HG02678 (cell line): Measurements from ENCODE around the gene FGF6.
"Not testable (repeated sequence)": the region's sequence is repeated elsewhere in the genome, so short reads cannot be mapped to it uniquely, and the experiment has no call there.

Experiments used
- ATAC-seq: cut with Tn5 transposase; IDR thresholded peaks from one replicate; pipeline ENCODE4 v1.9.1; 2021; ENCODE audit warnings: mild to moderate bottlenecking, moderate library complexity; ENCODE audit not compliant: unreplicated experiment

The FGF6 gene, protein sequence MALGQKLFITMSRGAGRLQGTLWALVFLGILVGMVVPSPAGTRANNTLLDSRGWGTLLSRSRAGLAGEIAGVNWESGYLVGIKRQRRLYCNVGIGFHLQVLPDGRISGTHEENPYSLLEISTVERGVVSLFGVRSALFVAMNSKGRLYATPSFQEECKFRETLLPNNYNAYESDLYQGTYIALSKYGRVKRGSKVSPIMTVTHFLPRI

GRCh38 chr12:4445156-4446101 lies at the start of gene FGF6:
Gene FGF6, minus strand, starts transcription at chr12:4445815. Its CDS starts 245 bp downstream, at chr12:4445570.
- no peak for ATAC-seq

- ATAC-seq: no peak
Measured at GRCh38 chr12:4490973-4491372, 45.4 kb upstream of the FGF6 start.

GRCh38 chr12:4489556-4489955 lies 43.9 kb upstream of the FGF6 start:
- no peak for ATAC-seq

- no peak for ATAC-seq
Measured at GRCh38 chr12:4486980-4487379, 41.4 kb upstream of the FGF6 start.

GRCh38 chr12:4486049-4486699 lies 40.6 kb upstream of the FGF6 start:
- ATAC-seq: no peak

DNA sequence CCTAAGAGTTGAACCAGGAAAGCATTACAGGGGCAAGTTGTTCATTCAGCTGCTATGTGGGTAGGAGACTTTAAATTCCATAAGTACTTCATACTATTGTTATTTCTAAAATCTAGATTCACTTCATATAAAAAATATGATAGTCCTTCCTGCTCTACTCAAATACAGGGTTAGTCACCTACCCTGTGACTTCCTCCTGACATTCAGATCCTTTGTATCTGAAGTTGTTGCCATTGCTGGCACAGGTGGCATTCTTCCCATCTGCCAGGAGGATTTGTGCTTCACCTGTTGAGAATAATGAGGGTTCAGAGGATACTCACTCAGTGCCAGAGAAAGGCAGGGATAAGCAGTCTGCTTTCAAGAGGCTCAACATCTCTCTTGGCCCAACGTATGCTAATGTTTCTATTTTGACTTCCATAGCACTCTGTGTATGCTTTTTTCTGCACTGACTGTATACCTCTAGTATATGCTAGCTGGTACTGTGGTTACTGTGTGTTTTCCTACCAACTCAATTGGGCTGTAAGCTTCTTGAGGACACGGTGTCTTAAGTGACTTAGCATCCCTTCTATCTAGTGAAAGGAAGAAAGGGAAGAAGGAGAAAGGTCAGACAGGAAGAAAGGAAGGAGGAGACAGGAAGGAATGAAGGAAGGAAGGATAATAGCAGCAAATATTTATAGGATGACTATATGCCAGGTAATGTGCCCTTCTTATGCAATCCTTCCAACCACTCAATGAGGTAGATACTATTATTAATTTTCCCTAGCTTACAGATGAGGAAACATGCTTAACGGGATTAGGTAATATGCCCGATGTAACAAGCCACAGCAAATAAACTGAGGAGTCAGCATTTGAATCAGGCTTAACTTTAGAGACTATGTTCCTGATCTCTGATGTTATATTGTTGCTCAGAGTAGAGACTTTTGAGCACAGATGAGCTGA lies 38.5 kb upstream of the FGF6 start:
- no peak for ATAC-seq

- ATAC-seq: no peak
Measured at GRCh38 chr12:4482936-4483335, 37.3 kb upstream of the FGF6 start.

GRCh38 chr12:4478933-4479332 lies 33.3 kb upstream of the FGF6 start:
- no peak for ATAC-seq

DNA sequence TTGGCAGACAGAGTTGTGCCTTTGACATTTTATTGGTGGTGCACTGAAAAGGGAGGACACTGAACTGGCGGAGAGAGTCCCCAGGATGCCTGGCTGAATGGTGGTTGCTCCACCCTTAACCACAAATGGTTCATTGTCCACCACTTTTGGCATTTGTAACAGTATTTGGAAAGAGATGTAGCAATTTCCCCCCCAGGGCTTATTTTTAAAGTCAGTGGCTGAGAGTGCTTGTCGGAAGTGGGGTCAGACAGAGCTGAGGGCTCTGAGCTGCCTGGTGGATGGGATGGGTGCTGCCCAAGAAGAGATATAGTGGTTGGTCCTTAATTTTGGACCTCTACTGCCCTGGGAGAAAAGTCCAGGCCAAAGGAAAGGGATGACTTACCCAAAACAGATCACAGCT lies 31.5 kb upstream of the FGF6 start:
- ATAC-seq: no peak

DNA sequence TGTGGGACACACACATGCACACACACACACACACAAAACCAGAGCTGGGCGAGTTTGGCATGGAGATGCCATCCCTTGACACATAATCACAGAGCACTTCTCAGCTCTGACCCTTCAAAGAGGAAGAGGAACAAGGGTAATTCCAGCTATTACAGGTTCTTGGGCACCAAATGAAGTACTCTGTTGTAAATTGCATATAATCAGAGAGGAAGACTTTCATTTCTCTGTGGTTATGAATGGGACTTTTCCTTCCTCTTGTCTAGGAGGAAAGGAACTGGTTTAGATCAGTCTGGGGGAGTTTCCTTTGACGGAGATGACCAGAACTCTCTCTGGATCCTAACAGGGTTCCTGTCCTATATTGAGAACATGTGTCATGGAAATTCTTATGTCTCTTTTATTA lies 26.4 kb upstream of the FGF6 start:
- no peak for ATAC-seq

GRCh38 chr12:4471256-4471655 lies 25.6 kb upstream of the FGF6 start:
- no peak for ATAC-seq

- ATAC-seq: no peak
Measured at GRCh38 chr12:4468994-4469393, 23.4 kb upstream of the FGF6 start.

DNA sequence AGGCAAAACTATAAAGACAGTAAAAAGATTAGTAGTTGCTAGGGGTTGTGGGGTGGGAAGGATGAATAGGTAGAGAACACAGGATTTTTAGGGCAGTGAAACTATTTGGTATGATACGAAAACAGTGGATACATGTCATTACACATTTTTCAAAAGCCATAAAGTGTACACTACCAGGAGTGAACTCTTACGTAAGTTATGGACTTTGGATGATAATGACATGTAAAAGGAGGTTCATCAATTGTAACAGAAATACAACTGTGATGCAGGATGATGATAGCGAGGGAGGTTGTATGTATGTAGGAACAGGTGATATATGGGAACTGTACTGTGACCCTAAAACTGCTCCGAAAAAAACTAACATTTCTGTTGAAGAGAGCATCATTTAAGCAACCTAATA lies 15.1 kb upstream of the FGF6 start:
- no peak for ATAC-seq

GRCh38 chr12:4455849-4456248 lies 10.2 kb upstream of the FGF6 start:
- not testable (repeated sequence) for ATAC-seq

DNA sequence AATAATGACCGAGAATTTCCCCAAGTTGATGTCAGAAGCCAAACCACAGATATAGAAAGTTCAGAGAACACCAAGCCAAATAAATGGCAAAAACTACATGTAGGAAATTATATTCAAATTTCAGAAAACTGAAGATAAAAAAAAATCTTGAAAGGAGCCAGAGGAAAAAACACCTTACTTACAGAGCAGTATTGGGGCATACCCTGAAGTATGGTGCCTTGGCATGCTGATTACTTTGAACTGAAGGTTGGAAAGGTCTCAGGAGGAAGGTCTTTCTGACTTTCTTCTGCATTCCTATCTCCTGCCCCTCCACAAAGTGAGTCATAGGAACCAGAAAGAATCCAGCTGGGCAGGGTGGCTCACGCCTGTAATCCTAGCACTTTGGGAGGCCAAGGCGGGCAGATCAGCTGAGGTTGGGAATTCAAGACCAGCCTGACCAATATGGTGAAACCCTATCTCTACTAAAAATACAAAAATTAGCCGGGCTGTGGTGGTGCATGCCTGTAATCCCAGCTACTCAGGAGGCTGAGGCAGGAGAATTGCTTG lies 8.8 kb upstream of the FGF6 start:
- no peak for ATAC-seq

DNA sequence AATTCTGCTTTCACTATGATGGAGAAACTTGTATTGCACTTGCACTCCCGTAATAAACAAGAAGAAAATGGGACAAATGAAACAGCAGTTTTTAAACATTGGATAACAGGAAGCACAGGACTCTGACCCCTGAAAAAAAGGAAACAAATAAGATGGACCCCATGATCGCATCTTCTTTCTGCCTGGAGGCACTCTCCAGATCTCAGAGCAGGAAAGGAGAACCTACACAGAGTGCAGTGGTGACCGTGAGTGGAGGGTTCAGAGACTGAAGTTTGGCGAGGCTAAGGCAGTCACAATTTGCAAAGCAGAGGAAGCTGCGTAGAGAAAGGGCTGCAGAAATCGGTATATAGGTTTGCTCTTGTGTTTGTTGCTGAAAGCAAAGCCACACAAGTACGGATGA lies 6.1 kb upstream of the FGF6 start:
- ATAC-seq: no peak

DNA sequence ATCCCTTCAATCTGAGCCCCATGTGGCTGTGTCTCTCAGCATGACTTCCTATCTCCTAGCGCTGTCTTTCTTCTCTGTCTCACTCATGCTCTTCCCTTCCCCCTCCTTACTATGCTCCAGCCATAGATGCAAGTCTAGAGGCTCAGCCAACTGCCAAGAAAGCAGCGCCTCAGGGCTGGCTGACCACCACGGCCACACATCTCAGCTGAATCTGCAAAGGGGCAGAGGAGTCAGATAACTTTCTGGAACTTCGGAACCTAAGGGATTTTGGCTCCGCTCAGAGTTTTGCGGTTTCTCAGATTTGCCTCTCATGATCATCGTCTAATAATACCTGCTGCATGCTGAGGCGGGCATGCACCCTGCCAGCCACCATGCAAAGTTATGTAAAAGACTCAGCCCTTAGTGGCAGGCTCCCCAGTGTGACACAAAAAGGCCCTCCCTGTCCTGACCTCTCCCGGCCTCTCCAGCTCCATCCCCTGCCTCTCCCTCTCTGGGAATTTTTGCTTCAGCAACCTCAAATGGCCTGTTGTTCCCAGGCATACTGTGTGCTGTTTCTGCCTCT lies 5.0 kb upstream of the FGF6 start:
- no peak for ATAC-seq

GRCh38 chr12:4449851-4450221 lies 4.2 kb upstream of the FGF6 start:
- ATAC-seq: no peak

DNA sequence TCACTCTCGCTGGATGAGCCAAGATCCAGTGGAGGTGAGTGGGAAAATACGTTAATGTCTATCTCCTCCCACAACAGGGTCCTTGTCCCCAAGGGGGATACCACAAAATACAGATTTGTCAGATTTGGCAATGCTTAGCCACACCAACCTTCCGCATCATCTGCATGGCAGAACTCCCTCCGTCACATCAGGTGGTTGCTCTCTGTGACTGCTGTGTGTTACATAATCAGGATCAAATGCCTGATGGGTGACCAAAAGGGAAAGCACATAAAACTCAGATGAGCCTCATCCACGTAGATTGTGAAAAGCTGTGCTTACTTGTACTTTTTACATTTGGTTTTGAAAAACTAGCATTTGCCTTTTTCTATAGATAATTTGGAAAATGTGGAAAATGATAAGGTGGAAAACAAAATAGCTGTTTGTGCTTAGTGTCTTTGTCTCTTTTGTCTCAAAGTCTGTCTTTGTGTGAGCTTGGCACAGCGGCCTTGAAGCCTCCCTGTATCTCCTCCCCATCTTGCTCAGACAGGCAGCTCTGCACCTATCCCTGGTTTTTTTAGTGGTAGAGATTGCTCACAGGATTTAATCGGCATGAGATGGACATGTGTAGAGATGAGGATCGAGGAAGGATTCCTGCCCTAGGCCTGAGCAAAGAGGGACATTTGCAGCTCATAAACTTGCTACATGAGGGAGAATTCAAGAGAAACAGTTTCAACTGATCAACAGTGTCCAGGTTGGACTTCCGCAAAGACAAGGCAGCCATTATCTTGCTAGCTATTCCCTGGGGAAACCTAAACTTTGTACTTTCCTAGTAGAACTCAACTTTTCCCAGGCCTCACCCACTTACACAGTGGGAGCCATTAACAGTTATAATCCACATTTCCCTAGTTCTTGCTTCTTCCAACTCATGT lies 3.6 kb upstream of the FGF6 start:
- ATAC-seq: no peak
